WTC11 (cell line): ENCODE results near the gene CHMP1A. TPM values are rescaled to one million over a fixed set of nuclear protein-coding genes. Genes with fewer than 3 reads are reported as not detected.

Source experiments
- ATAC-seq: fragments of 200-7000 bp; cut with Tn5 transposase; 2 replicates; pipeline ENCODE4 v1.10.0; 2021; ENCODE audit warnings: mild to moderate bottlenecking, moderate library complexity
- CTCF ChIA-PET: fragments of 300-600 bp; sonication (Branson Sonifier 250); formaldehyde crosslinking; loops from one replicate; lab custom pipeline; 2021; ENCODE audit warnings: antibody characterized with exemption; lab: Charles Lee
- POLR2A ChIA-PET: fragments of 350-600 bp; sonication (Branson Sonifier 250); formaldehyde crosslinking; loops from one replicate; lab custom pipeline; 2021; ENCODE audit warnings: antibody characterized with exemption; lab: Charles Lee
- DNase-seq: peaks from one replicate; pipeline ENCODE4 v3.0.0; 2021; ENCODE audit warnings: low spot score
- H3K27ac Mint-ChIP-seq: 2 replicates; pipeline ENCODE4 v1.8.0; 2021; ENCODE audit warnings: mixed read lengths
- H3K27me3 Mint-ChIP-seq: 2 replicates; pipeline ENCODE4 v1.8.0; 2021; ENCODE audit warnings: low read depth, mild to moderate bottlenecking, moderate library complexity, mixed read lengths
- H3K36me3 Mint-ChIP-seq: 2 replicates; pipeline ENCODE4 v1.8.0; 2021; ENCODE audit warnings: mixed read lengths
- H3K4me1 Mint-ChIP-seq: 2 replicates; pipeline ENCODE4 v1.8.0; 2022; ENCODE audit warnings: mixed read lengths
- H3K4me3 Mint-ChIP-seq: 2 replicates; pipeline ENCODE4 v1.8.0; 2021; ENCODE audit warnings: mild to moderate bottlenecking, moderate library complexity, mixed read lengths
- H3K9me3 Mint-ChIP-seq: 2 replicates; pipeline ENCODE4 v1.8.0; 2021; ENCODE audit warnings: mixed read lengths
- ELF4 ChIP-seq: sonication (generic); formaldehyde crosslinking; IDR thresholded peaks from 2 replicates; pipeline ENCODE4 v1.8.1; 2022; ENCODE audit warnings: low read depth, mild to moderate bottlenecking, moderate library complexity, missing genetic modification reagents
- EMX1 ChIP-seq: fragments of 250-450 bp; sonication (Bioruptor Pico); IDR thresholded peaks from 2 replicates; pipeline ENCODE4 v1.8.0; 2021; ENCODE audit warnings: mild to moderate bottlenecking
- ETV6 ChIP-seq: sonication (generic); formaldehyde crosslinking; IDR thresholded peaks from 2 replicates; pipeline ENCODE4 v1.8.1; 2022; ENCODE audit warnings: mild to moderate bottlenecking, missing genetic modification reagents
- HMGA2 ChIP-seq: fragments of 250-450 bp; sonication (Bioruptor Pico); IDR thresholded peaks from 2 replicates; pipeline ENCODE4 v1.4.0; 2021; ENCODE audit warnings: mild to moderate bottlenecking, moderate library complexity
- MYBL2 ChIP-seq: sonication (generic); formaldehyde crosslinking; IDR thresholded peaks from 2 replicates; pipeline ENCODE4 v1.8.1; 2023; ENCODE audit warnings: mild to moderate bottlenecking, moderate library complexity, missing genetic modification reagents
- NFATC4 ChIP-seq: fragments of 250-450 bp; sonication (Bioruptor Pico); IDR thresholded peaks from 2 replicates; pipeline ENCODE4 v1.9.0; 2021; ENCODE audit warnings: mild to moderate bottlenecking
- ZNF121 ChIP-seq: sonication (generic); formaldehyde crosslinking; IDR thresholded peaks from 2 replicates; pipeline ENCODE4 v1.8.0; 2023; ENCODE audit warnings: missing genetic modification reagents
- ZNF219 ChIP-seq: sonication (generic); formaldehyde crosslinking; IDR thresholded peaks from 2 replicates; pipeline ENCODE4 v1.8.0; 2023; ENCODE audit warnings: missing genetic modification reagents, mild to moderate bottlenecking, borderline replicate concordance
- ZNF396 ChIP-seq: fragments of 250-450 bp; sonication (Bioruptor Pico); IDR thresholded peaks from 2 replicates; pipeline ENCODE4 v1.8.0; 2021; ENCODE audit warnings: mild to moderate bottlenecking, moderate library complexity, borderline replicate concordance
- total RNA-seq: library from RNA; stranded (reverse); gene quantifications from 3 replicates; pipeline ENCODE4 v1.2.3, GENCODE V29; 2021
- TF ChIP-seq, protein P1 (sequence below): fragments of 200-600 bp; IDR thresholded peaks from 2 replicates; pipeline ENCODE4 v1.8.0; 2022; ENCODE audit warnings: antibody characterized with exemption
- TF ChIP-seq, protein P2 (sequence below): fragments of 250-450 bp; sonication (Bioruptor Pico); IDR thresholded peaks from 2 replicates; pipeline ENCODE4 v1.9.0; 2021; ENCODE audit warnings: mild to moderate bottlenecking
- TF ChIP-seq, protein P3 (sequence below): sonication (generic); formaldehyde crosslinking; IDR thresholded peaks from 2 replicates; pipeline ENCODE4 v1.8.0; 2022; ENCODE audit warnings: mild to moderate bottlenecking, missing genetic modification reagents
- TF ChIP-seq, protein P4 (sequence below): fragments of 250-450 bp; sonication (Bioruptor Pico); IDR thresholded peaks from 2 replicates; pipeline ENCODE4 v1.9.0; 2021; ENCODE audit warnings: mild to moderate bottlenecking, borderline replicate concordance
- TF ChIP-seq, protein P5 (sequence below): sonication (generic); formaldehyde crosslinking; IDR thresholded peaks from 2 replicates; pipeline ENCODE4 v1.8.1; 2023; ENCODE audit warnings: mild to moderate bottlenecking, missing genetic modification reagents, moderate library complexity

Gene CHMP1A
- total RNA-seq, 1 experiment from 2014 or later = 76.0 TPM

DNA sequence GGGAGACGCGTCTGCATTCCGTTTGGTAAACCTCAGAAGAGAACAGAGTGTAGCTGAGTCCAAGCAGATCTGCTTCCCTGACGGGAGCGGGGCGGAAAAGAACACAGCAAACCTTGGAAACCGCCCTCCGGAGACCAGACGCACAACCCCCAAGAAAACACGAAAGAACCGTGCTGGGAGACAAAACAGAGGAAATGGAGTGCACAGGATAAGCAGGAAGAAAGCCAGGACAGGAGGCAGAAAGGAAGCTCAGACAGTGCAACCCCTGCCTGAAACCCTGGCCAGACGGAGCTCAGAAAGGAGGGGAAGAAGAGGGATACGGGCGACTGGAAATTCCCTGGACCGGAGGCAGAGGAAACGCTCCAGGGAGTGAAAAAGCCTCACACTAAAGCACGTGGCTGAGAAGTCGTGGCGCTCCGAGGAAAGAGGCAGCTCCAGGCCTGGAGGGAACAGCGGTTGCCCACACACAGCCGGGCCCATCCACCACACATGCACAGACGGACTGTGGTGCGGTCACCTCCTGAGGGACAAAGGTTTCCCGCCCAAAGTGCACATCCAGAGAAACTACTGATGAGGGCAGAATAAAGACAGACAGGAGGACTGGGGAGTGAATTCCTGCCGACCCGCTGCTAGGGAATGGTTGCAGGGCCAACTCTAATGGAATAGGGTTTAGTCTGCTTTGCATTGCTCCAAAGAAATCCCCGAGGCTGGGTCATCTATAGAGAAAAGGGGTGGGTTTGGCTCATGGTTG, 33.8 kb downstream of the CHMP1A start:
- POLR2A ChIA-PET = interaction anchor here (0.6 kb wide), 1 partner anchor 58 kb away, joined by 3 read pairs; no protein-coding TSS in a partner anchor
- Mint-ChIP-seq H3K4me3 (no peak overlapping the region), H3K4me1 (peaks cover 24% of the 10 kb centered on the region)

GRCh38 chr16:89621698-89622409, 35.7 kb downstream of the CHMP1A start:
- H3K27me3 Mint-ChIP-seq = peaks cover 9% of the 10 kb centered on the region; the same call in 1 of the 2 replicates
- TF ChIP-seq, protein P1, sequence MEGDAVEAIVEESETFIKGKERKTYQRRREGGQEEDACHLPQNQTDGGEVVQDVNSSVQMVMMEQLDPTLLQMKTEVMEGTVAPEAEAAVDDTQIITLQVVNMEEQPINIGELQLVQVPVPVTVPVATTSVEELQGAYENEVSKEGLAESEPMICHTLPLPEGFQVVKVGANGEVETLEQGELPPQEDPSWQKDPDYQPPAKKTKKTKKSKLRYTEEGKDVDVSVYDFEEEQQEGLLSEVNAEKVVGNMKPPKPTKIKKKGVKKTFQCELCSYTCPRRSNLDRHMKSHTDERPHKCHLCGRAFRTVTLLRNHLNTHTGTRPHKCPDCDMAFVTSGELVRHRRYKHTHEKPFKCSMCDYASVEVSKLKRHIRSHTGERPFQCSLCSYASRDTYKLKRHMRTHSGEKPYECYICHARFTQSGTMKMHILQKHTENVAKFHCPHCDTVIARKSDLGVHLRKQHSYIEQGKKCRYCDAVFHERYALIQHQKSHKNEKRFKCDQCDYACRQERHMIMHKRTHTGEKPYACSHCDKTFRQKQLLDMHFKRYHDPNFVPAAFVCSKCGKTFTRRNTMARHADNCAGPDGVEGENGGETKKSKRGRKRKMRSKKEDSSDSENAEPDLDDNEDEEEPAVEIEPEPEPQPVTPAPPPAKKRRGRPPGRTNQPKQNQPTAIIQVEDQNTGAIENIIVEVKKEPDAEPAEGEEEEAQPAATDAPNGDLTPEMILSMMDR = no peak
- TF ChIP-seq ELF4 (CRISPR knock-in tag) (no peak), MYBL2 (CRISPR knock-in tag) (no peak), ETV6 (CRISPR knock-in tag) (no peak), ZNF219 (CRISPR knock-in tag) (no peak), NFATC4 (CRISPR knock-in tag) (no peak), ZNF121 (CRISPR knock-in tag) (no peak)
- TF ChIP-seq, protein P2, sequence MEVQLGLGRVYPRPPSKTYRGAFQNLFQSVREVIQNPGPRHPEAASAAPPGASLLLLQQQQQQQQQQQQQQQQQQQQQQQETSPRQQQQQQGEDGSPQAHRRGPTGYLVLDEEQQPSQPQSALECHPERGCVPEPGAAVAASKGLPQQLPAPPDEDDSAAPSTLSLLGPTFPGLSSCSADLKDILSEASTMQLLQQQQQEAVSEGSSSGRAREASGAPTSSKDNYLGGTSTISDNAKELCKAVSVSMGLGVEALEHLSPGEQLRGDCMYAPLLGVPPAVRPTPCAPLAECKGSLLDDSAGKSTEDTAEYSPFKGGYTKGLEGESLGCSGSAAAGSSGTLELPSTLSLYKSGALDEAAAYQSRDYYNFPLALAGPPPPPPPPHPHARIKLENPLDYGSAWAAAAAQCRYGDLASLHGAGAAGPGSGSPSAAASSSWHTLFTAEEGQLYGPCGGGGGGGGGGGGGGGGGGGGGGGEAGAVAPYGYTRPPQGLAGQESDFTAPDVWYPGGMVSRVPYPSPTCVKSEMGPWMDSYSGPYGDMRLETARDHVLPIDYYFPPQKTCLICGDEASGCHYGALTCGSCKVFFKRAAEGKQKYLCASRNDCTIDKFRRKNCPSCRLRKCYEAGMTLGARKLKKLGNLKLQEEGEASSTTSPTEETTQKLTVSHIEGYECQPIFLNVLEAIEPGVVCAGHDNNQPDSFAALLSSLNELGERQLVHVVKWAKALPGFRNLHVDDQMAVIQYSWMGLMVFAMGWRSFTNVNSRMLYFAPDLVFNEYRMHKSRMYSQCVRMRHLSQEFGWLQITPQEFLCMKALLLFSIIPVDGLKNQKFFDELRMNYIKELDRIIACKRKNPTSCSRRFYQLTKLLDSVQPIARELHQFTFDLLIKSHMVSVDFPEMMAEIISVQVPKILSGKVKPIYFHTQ (CRISPR knock-in tag) = no peak
- H3K4me1 Mint-ChIP-seq = peaks cover 24% of the 10 kb centered on the region
- DNase-seq (no peak), ATAC-seq (no peak)
- H3K27ac Mint-ChIP-seq = peak overlapping the region; percentile 41; the same call in 1 of the 2 replicates
- CTCF ChIA-PET = interaction anchor here (0.9 to 1.9 kb wide), 3 partner anchors 20 to 22 kb away, joined by 3 to 7 read pairs (median 3); no protein-coding TSS in a partner anchor
- H3K36me3 Mint-ChIP-seq = no peaks in the 10 kb centered on the region
- no peaks in the 10 kb centered on the region for H3K9me3 Mint-ChIP-seq
- POLR2A ChIA-PET = no interaction called here
- no peak overlapping the region for H3K4me3 Mint-ChIP-seq

More for the DNA sequence above, 33.8 kb downstream of the CHMP1A start:
- peaks cover 9% of the 10 kb centered on the region; the same call in 1 of the 2 replicates for H3K27me3 Mint-ChIP-seq
- no peak for TF ChIP-seq ZNF219 (CRISPR knock-in tag)
- TF ChIP-seq ZNF121 (CRISPR knock-in tag) = no peak
- TF ChIP-seq, protein P3, sequence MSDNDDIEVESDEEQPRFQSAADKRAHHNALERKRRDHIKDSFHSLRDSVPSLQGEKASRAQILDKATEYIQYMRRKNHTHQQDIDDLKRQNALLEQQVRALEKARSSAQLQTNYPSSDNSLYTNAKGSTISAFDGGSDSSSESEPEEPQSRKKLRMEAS (CRISPR knock-in tag) = peak; percentile 57; the same call in 1 of the 2 replicates
- TF ChIP-seq MYBL2 (CRISPR knock-in tag) = no peak; the same call in 1 of the 2 replicates
- no peak for TF ChIP-seq ZNF396 (CRISPR knock-in tag)
- no peak for TF ChIP-seq EMX1 (CRISPR knock-in tag)
- H3K27ac Mint-ChIP-seq = peak overlapping the region; percentile 16; the same call in 1 of the 2 replicates
- CTCF ChIA-PET = interaction anchor here (1.2 to 3.6 kb wide), 5 partner anchors 9 to 48 kb away, joined by 3 to 14 read pairs (median 7); partner anchors contain the start of gene CPNE7
- no peaks in the 10 kb centered on the region for H3K9me3 Mint-ChIP-seq
- DNase-seq (no peak), ATAC-seq (peak; percentile 19; the same call in 1 of the 2 replicates)
- H3K36me3 Mint-ChIP-seq = no peaks in the 10 kb centered on the region

DNA sequence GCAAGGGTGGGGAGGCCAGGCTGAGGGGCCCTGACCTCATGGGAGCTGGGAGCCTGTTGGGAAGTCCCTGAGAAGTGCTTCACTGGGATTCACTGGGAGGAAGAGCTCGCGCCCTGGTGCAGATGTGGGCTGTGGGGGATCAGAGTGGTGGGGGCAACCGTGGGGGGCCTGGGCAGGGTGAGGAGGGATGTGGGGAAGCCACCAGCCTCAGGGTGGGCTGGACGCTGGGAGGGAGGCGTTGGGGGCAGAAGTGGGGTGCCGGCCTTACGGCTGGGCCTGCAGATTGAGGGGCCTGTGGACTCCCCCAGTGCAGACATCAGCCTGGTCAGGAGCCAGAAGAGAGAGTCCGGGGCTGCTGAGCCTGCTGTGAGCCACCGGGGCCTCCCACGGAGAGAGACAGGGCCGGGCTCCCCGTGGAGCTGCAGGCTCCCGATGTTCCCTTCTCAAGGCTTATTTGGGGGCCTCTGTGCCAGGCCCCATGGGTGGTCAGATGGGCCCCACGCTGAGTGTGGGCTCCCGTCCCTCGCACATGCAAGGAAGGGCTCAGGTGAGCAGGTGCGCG, 36.3 kb downstream of the CHMP1A start:
- Mint-ChIP-seq H3K27ac (peak overlapping the region; percentile 49), H3K36me3 (no peaks in the 10 kb centered on the region), H3K4me3 (no peak overlapping the region), H3K9me3 (no peaks in the 10 kb centered on the region), H3K4me1 (peaks cover 24% of the 10 kb centered on the region), H3K27me3 (peaks cover 9% of the 10 kb centered on the region; the same call in 1 of the 2 replicates)
- no peak for DNase-seq
- ChIA-PET POLR2A (no interaction called here), CTCF (interaction anchor here (0.9 to 2.1 kb wide), 4 partner anchors 19 to 79 kb away, joined by 3 to 11 read pairs (median 4); no protein-coding TSS in a partner anchor)
- ATAC-seq = no peak
- TF ChIP-seq, protein P4, sequence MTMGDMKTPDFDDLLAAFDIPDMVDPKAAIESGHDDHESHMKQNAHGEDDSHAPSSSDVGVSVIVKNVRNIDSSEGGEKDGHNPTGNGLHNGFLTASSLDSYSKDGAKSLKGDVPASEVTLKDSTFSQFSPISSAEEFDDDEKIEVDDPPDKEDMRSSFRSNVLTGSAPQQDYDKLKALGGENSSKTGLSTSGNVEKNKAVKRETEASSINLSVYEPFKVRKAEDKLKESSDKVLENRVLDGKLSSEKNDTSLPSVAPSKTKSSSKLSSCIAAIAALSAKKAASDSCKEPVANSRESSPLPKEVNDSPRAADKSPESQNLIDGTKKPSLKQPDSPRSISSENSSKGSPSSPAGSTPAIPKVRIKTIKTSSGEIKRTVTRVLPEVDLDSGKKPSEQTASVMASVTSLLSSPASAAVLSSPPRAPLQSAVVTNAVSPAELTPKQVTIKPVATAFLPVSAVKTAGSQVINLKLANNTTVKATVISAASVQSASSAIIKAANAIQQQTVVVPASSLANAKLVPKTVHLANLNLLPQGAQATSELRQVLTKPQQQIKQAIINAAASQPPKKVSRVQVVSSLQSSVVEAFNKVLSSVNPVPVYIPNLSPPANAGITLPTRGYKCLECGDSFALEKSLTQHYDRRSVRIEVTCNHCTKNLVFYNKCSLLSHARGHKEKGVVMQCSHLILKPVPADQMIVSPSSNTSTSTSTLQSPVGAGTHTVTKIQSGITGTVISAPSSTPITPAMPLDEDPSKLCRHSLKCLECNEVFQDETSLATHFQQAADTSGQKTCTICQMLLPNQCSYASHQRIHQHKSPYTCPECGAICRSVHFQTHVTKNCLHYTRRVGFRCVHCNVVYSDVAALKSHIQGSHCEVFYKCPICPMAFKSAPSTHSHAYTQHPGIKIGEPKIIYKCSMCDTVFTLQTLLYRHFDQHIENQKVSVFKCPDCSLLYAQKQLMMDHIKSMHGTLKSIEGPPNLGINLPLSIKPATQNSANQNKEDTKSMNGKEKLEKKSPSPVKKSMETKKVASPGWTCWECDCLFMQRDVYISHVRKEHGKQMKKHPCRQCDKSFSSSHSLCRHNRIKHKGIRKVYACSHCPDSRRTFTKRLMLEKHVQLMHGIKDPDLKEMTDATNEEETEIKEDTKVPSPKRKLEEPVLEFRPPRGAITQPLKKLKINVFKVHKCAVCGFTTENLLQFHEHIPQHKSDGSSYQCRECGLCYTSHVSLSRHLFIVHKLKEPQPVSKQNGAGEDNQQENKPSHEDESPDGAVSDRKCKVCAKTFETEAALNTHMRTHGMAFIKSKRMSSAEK = no peak
- no peak for TF ChIP-seq HMGA2 (CRISPR knock-in tag)
- TF ChIP-seq, protein P5, sequence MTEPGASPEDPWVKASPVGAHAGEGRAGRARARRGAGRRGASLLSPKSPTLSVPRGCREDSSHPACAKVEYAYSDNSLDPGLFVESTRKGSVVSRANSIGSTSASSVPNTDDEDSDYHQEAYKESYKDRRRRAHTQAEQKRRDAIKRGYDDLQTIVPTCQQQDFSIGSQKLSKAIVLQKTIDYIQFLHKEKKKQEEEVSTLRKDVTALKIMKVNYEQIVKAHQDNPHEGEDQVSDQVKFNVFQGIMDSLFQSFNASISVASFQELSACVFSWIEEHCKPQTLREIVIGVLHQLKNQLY (CRISPR knock-in tag) = no peak
